BLaER1 treated with 17β-estradiol and CSF1 and Interleukin-3, amounts not matched to agents 10 nM and 100 nM (cell line): ENCODE measurements around the gene SPDYE2B.
"Not testable (repeated sequence)": the region's sequence is repeated elsewhere in the genome, so short reads cannot be mapped to it uniquely, and the experiment has no call there.

Experiments
- H3K27ac ChIP-seq, 11 experiments: shearing (Covaris generic); formaldehyde crosslinking; 2 replicates each; pipeline ENCODE4 v1.8.1; 2022
- H3K27me3 ChIP-seq, 11 experiments: shearing (Covaris generic); formaldehyde crosslinking; 2 replicates each; pipeline ENCODE4 v1.8.1; 2022
- H3K36me3 ChIP-seq, 11 experiments: shearing (Covaris generic); formaldehyde crosslinking; 2 replicates each; pipeline ENCODE4 v1.8.1; 2022
- H3K4me1 ChIP-seq, 10 experiments: shearing (Covaris generic); formaldehyde crosslinking; 2 replicates each; pipeline ENCODE4 v1.8.1; 2022
- H3K4me2 ChIP-seq, 11 experiments: shearing (Covaris generic); formaldehyde crosslinking; 2 replicates each; pipeline ENCODE4 v1.8.1; 2022
- H3K4me3 ChIP-seq, 10 experiments: shearing (Covaris generic); formaldehyde crosslinking; 2 replicates each; pipeline ENCODE4 v1.8.1; 2022
- H3K9ac ChIP-seq, 11 experiments: shearing (Covaris generic); formaldehyde crosslinking; 2 replicates each; pipeline ENCODE4 v1.8.1; 2022
- H3K9me3 ChIP-seq, 11 experiments: shearing (Covaris generic); formaldehyde crosslinking; replicated peaks in 1 of 11; 2 replicates each; pipeline ENCODE4 v1.8.1; 2022
- H4K20me1 ChIP-seq, 11 experiments: shearing (Covaris generic); formaldehyde crosslinking; 2 replicates each; pipeline ENCODE4 v1.8.1; 2022

Gene SPDYE2B

GRCh38 chr7:102697642-102698512, 47.8 kb downstream of the SPDYE2B start:
- H3K4me3 ChIP-seq, H3K27me3 ChIP-seq, H3K36me3 ChIP-seq, H3K4me1 ChIP-seq, H4K20me1 ChIP-seq, H3K9ac ChIP-seq, H3K4me2 ChIP-seq, H3K9me3 ChIP-seq, H3K27ac ChIP-seq: not testable (repeated sequence)

GRCh38 chr7:102698962-102699750, 49.0 kb downstream of the SPDYE2B start:
- H3K9ac ChIP-seq, H3K4me2 ChIP-seq, H3K27me3 ChIP-seq, H3K4me1 ChIP-seq, H3K36me3 ChIP-seq, H3K27ac ChIP-seq, H3K9me3 ChIP-seq, H3K4me3 ChIP-seq, H4K20me1 ChIP-seq: not testable (repeated sequence)
